GM19438 (cell line): ENCODE results near the gene PLCL1.
A peak's percentile ranks its signal among the peaks of the same experiment; 100 is the strongest.

ENCODE experiments used
- ATAC-seq: cut with Tn5 transposase; IDR thresholded peaks from one replicate; pipeline ENCODE4 v1.9.1; 2021; ENCODE audit warnings: low read depth; ENCODE audit not compliant: unreplicated experiment

Gene PLCL1

DNA sequence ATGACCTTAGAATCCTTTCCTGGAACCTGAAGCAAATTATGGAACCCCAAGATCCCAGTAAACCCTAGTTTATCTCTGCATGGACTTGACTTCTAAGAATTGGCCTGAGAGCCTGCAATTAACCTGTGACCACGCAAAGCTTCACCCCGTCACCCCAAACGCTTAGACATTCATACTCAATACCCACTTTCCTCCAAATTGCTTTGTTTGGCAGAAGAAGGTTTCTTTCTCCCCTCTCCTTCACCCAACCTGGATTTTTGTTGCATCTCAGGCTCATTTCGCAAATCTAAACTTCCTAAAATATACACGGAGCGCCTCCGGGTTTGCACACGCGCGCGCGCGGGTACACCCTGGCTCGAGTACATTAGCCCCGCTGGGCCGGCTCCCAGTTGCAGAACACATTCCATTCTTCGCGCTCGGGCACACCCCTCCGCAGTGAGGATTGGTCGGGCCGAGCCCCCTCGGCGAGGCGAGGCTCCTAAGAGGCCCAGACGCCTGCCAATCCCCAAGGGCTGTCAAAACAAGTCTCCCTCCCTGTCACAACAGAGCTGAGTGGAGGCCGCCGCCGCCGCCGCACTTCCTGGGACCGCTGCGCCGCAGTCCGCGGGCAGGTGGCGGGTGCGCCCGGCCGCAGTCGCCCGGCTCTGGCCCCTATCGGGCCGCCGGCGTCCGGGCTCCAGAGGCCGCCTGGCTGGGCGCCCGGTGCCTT, at the start of gene PLCL1:
PLCL1 (plus strand) TSS at position 545 of the 709 bp plus-strand sequence.
- ATAC-seq = peak; percentile 99

DNA sequence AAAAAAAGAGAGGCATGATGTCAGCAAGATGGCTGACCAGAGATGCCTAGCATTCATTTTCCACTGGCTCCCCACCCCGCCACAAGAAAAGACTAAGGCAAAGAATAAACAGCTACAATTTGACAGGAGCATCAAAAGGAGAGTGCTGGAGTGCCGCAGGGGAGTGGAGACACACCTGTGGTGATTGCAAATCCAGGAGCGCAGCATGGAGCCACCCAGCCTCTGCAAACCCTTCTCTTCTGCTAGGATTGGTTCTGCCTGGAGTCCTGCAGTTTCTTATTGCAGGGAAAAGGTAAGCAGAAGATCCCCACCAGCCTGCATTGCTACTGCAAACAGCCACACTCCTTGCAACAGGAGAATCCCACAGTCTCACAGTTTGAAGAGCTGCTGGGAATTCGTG, 45.4 kb upstream of the PLCL1 start:
- ATAC-seq = no peak

DNA sequence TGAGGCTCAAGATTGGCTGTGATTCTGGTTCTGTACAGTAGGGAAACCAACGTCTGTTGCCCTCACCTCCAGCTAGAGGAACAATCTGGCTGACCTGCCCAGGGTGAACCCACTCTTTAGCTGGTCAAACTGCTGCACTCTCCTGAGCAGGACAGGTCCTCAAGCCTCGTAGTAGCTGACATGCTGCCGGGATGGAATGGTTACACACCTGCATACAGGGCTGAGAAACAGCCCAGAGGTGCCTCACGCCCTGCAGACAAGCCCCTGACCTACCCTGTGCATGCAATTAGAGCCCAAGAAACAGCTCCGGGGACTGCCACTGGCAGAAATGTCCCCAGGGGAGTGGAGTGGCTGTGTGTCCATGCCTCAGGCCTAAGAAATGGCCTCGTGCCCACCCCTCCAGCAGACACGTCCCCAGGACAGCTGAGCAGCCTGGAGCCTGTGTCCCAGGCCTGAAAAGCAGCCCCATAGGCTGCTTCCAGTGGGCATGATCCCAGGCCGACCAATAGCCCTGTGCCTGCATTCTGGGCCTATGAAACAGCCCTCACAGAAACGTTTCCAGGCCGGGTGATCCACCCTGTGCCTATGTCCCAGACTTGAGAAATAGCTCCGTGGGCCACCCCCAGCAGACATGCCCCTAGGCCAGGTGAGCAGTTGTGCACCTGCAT, 44.6 kb upstream of the PLCL1 start:
- no peak for ATAC-seq

DNA sequence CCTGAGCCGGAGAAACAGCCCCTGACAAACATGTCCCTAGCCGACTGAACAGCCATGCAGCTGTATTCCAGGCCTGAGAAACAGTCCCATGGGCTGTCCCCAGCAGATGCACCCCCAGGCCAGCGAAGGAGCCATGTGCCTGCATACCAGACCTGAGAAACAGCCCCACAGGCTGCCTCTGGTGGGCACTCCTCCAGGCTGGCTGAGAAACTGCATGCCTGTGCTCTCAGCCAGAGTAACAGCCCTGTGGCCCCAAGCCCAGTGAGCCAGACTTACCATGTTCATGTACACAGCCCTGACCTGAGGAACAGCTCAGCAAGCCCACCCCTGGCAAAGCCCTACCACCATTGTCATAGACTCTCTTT, 44.1 kb upstream of the PLCL1 start:
- no peak for ATAC-seq

DNA sequence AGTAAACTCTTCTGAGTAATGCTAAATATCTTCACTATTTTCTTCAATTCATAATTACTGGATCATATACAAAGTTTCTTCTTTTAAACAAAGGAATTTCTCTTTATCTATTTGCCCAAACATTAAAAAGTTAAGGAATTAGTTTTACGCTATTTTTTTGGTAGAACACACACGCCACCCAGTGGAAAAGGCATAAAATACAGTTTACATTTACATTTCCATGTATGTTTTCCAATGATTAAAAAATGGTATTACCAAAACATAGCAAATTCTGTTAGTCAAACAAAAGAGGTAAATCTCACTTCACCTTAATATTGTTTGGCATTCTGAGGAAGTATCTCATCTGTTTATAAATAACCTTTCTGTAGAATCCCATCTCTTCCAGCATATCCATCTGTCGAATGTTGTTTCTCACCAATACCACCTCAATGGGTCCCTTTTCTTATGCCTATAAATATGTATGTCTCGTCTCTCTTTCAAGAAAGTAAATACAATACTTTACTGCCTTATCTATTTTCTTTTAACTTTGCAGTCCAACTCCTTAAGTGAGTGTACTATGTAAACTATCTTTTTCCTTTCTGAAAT, 26.5 kb upstream of the PLCL1 start:
- no peak for ATAC-seq

DNA sequence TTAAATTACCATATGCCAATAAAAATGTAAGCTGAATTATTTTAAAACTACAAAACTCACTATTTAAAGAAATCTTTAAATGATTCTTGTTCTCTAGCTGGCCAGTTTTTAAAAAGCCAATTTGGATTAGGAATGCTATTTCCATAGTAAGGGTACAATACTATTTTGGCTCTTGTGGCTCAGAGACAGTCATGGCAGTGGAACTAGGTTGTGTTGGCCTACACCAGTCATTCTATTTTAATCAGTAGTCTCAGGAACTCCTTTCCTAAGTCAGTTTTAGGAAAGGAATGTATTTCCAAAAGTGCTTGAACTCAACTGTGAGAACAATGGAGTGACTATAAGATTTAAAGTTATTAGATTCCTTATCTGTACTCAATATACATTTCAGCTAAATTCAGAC, 25.1 kb upstream of the PLCL1 start:
- no peak for ATAC-seq

DNA sequence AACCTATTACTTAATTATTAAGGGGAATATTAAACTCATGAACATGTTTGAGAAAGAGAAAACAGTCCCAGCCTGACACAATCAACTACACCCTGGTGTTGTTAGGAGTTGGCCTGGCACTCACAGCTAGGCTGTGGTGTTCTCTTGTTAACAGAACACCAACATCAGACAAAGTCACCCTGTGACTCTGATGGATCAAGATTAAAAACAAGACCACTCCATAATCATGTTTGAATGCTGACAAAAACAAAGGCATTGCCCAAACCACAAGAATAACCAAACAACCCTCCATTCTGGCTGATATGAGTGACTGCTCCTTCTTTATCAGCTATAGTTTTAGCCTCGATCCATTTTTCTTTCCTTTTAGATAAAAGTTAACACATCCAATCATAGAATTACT, 22.3 kb upstream of the PLCL1 start:
- ATAC-seq = no peak

DNA sequence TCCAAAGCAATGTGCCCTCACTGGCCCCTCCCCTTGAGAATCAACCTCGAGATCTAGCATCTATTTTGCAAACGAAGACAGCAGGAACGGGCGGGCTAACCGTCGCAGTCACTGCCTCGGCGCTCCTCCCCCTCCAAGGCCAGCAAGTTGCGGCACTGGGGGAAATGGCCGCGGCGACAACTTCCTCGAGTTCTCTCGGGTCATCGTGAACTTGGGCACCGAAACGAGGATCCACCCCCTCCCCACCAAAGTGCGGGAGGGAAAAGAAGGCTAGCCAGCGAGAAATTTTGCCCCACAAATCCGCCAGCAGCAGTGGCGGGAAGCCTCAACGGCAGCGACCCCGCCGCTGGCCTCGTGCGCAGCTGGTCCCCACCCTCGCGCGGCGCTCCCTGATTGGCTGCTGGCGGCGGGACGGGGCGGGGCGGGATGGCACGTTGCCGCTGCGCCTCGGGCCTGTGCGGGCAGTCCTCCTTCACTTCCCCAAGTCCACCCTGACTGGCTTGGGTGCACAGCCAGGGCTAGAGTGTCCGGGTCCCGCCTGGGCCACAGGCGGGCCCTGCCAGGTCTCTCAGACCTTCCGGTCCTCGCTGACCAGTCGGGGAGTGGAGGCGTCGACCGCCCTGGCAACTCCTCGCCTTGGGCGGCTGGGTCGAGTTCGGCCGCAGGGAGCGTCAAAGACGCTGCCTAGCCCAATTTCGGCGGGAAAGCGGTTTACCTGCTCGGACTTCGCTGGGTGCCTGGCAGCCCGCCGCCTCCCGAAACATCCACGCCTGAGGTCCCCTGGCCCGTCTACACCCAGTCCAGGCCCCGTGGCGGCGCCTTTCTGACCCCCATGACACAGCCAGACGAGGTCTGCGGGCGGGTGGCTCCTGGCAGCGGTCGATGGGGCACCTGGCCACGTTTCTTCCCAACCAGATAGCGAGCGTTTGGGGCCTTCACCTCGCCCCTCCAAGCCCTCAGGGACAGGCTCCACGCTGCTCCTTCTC, 19.1 kb upstream of the PLCL1 start, which contains the start of gene BOLL:
BOLL (minus strand) TSS at position 364 of the 986 bp plus-strand sequence. CDS start 3,469 bp downstream, outside the sequence.
- ATAC-seq = no peak

DNA sequence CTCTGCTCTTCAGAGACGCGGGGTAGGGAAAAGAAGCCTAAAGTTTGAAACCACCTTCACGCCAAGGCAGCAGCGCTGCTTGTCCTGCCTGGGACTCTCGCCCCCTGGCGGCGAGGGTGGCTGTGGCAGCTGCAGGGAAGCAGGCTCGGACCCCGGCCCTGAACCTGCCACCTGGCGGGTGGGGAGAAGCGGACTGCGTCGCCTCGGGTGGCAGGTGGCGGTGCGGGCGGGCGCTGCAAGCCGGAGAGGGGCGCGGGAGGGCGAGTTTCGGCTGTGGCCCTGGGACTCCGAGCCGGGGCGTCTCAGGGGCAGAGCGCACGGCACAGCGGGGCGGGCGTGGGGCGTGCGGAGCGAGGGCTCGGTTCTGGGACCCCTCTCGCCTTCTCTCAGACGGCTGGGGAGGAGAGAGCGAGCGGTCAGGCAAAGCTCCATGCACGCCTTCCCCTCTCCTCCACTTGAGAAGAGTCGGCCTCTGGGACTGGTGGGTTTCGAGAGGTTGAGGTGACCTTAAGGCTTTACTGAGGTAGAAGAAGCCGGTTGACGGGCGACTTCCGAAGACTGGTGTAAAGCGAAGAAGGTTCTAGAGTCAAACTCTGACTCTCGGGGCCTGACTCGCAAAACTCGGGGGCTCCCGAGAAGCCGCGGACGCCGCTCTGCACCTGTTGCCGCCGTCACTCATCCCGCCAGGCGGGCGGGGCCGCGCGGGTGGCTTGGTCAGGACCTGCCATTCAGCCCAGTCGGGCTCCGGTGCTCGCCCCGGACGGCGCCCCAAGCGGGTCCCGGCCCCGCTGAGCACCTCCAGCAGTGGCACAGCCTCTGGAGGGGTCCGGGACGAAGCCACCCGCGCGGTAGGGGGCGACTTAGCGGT, 18.1 kb upstream of the PLCL1 start:
- peak; percentile 69 for ATAC-seq

DNA sequence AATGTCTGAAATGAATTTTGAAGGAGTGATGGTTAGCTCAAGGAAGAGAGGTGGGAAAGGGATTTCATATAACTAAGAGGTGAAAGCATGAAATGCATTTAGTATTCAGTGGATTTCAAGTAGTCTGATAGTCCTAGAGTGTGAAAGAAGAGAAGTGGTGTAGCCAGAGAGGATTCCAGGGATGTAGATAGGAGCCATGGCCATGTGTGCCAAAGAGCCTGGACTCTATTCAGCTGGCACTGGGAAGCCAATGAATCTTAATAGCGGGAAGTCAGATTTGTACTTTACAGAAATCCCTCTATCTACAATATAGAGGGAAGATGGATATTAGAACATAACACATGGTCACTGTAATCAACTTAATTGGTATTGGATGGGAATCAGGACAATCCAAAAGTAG, 10.9 kb upstream of the PLCL1 start:
- ATAC-seq = no peak

DNA sequence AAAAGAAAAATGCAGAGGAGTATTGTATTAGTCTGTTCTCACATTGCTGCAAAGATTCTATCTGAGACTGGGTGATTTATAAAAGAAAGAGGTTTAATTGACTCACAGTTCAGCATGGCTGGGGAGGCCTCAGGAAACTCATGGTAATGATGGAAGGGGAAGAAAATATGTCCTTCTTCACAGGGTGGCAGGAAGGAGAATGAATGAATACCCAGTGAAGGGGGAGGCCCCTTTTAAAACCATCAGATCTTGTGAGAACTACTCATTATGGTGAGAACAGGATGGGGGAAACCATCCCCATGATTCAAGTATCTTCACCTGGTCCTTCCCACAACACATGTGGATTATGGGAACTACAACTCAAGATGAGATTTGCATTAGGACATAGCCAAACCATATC, 9.1 kb upstream of the PLCL1 start:
- no peak for ATAC-seq

DNA sequence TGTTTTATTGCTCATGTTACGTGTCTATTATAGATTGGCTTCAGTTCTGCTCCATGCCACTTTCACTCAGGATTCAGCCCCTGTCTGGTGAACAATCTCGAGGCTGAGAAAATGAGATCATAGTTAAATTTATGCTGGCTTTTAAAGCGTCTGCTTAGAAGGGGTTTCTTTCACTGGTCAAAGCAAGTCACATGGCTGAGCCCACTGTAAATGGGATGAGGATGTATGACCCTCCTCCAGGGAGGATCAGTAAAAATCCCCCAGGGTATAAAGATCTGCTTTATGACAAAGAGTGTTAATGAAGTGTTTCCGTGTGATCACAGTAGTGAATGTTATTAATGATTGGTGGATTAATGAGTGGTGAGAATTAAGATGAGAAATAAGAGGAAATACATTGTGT, 6.2 kb upstream of the PLCL1 start:
- ATAC-seq = no peak

DNA sequence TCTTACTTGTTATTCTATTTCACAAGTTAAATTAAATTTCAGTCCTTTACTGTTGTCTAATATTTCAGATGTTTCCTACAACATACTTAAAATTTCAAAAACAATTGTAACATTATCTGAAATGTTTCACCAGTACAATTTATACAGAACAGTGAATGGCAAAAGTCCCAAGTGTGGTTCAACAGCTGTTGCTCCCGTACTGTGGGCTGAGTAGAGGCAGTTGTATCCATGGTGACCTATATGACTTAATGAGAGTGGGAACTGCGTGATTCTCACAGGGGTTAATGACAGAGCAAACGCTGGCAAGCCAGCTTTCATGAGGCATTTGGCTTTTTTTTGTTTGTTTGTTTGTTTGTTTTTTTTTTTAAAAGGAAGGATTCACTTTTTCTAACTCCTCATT, 5.3 kb upstream of the PLCL1 start:
- ATAC-seq = no peak

DNA sequence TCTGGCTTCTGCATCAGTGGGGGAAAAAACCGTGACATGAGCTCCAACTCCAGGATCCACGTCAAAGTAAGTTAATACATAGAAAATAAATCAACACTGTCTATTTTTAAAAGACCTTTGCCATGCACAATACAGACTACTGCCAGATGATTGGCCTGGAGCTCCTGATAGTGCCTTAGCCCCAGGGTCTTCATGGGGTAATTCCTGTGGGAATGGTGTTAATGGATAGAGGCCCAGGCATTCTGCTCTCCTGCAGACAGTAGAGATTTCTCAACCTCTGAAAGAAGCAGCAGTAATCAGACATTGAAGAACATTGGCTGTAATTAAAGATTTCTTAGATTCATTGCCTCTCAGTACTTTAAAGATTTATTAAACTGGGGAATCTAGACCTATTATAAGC, 4.3 kb upstream of the PLCL1 start:
- no peak for ATAC-seq

DNA sequence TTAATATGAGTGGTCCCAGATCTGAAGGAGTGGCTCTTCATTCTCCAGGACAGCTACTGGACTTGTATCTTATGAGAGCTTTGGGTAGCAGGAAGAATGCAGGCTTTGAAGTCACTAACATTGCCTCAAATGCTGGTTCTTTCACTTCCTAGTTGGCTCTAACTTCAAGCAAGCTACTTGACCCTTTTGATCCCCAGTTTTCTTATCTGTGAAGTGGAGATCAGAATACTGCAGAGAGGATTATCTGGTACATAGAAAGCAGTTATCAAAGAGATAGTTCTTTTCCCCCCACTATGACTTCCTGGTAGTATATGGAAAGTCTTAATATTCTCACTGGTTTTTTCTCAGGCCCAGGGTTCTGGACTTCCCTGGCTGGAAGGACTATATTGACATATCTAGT, 3.4 kb upstream of the PLCL1 start:
- no peak for ATAC-seq

DNA sequence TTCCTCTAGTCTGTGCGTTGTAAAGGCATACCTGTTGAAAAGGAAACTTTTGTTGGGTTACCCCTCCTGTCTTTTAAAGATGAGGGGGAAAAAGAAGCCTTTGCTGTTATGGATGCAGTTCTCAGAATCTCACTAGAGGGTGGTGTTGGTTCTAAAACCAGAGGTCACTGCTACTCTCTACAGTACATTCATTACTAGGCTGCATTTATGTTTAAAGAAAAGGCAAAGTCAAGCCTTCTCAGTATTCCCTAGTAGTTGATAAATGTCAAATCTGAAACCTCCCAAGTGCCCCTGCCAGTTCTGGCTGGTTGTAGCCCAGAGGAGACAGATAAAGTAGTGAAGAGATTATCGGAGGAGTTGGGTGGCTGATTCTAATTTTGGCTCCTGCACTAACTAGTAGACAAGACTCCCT, 1.4 kb upstream of the PLCL1 start:
- ATAC-seq = no peak

DNA sequence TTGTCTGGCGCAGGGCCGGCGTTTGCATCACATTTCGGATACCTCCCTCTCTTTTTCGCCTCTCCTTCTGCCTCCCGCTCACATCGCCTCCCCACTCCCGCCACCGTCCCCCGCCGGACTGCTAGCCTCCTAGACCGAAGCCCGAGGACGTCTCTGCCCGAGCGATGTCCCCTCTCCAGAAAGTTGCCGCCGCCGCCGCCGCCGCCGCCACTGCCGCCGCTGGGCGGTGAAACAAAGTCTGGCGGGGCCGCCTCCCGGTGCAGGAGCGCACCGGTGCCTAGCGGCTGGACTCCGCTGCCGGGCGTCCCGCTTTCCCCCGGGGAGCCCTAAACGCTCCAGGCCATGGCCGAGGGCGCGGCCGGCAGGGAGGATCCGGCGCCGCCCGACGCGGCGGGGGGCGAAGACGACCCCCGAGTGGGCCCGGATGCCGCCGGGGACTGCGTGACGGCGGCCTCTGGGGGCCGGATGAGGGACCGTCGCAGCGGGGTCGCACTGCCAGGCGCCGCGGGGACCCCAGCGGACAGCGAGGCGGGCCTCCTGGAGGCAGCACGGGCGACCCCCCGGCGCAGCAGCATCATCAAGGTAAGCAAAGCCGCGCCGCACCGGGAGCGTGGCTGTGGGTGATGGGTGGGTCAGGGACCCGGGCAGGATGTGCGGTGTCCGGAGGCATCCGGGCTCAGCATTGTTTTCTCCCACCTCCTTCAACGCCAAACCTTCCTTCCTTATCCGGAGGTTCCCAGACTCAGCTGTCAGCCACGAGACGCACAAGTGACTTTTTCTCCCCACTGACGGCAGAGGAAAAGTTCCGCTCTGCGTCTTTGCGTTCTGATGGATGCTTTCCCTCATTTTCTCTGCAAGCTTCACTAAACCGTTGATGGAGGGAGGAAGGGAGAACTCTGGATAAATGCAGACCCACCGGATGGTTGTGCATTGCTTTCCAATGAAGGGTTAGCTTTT, 643 bp downstream of the PLCL1 start:
- peak; percentile 38 for ATAC-seq

DNA sequence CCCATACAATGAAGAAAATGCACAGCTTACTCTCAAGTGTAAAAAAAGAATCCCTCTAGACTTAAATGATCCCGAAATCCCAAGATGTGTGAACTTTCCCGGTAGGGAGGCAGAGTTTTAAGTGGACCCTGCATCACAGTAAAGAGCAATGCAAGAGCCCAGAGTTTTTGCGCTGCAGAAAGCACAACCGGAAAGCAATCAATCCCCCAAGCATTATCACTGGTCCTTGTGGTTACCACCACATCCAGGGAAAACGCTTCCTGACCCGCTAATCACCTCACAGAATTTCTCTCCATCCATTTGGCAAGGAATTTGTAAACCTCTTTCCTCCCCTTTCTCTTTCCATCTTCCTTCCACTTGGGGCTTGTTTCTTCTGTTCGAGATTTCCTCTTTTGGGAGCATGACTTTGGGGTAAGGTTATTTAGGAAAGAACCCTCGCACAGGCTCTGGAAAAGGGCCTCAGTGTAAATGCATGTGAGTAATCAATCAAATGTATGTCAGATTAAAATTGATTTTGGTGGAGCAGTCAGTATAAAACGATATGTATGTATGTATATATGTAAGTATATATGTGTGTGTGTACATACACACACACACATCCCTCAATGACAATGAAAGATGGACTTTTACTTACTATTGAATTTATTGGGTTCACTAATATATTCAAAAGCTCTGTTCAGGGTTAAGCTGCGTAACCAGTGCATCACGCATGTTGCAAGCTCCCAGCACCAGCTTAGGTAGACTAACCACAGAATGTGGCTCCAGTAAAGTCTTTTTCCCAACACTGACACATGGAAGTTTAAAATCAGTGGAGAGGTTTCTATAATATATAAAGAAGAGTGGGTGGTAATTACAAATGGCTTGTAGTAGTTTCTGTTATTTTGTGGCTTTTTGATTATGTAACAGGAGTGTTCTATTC, 1.6 kb downstream of the PLCL1 start:
- ATAC-seq = no peak
